HG03571 (cell line): Measurements from ENCODE around the gene GCH1.

ENCODE experiments used
- ATAC-seq: cut with Tn5 transposase; IDR thresholded peaks from one replicate; pipeline ENCODE4 v1.9.1; 2021; ENCODE audit not compliant: unreplicated experiment

The GCH1 gene

GRCh38 chr14:54829486-54830224 lies 73.0 kb downstream of the GCH1 start:
- no peak for ATAC-seq

GRCh38 chr14:54828037-54828436 lies 74.6 kb downstream of the GCH1 start:
- ATAC-seq = no peak

GRCh38 chr14:54823757-54824549 lies 78.7 kb downstream of the GCH1 start:
- no peak for ATAC-seq

GRCh38 chr14:54822685-54823084 lies 79.9 kb downstream of the GCH1 start:
- ATAC-seq = no peak

- ATAC-seq = no peak
Observed at GRCh38 chr14:54818201-54819133, 84.2 kb downstream of the GCH1 start.

- ATAC-seq = no peak
Observed at GRCh38 chr14:54817506-54817905, 85.1 kb downstream of the GCH1 start.

GRCh38 chr14:54816450-54816849 lies 86.2 kb downstream of the GCH1 start:
- ATAC-seq = no peak

GRCh38 chr14:54815515-54815914 lies 87.1 kb downstream of the GCH1 start:
- no peak for ATAC-seq

- no peak for ATAC-seq
Observed at GRCh38 chr14:54815016-54815415, 87.6 kb downstream of the GCH1 start.

- no peak for ATAC-seq
Observed at GRCh38 chr14:54814076-54814475, 88.5 kb downstream of the GCH1 start.

DNA sequence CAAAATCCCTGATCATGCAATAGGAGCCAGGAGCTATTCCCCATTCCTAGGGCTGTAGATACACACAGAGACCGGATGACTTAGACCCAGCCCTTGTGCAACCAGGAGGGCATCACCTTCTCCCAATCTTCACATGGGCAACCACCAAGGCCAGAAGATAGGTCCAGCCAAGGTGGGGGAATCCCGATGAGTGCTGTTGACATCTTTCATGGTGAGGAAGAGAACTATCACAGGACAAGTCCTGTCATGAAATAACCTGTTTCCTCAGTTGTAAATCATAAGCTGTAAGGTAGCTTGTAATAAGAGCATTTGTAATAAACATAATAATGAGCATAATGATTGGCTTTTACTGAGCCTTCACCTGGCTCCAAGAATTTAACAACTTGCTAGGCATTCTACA lies 89.5 kb downstream of the GCH1 start:
- no peak for ATAC-seq

DNA sequence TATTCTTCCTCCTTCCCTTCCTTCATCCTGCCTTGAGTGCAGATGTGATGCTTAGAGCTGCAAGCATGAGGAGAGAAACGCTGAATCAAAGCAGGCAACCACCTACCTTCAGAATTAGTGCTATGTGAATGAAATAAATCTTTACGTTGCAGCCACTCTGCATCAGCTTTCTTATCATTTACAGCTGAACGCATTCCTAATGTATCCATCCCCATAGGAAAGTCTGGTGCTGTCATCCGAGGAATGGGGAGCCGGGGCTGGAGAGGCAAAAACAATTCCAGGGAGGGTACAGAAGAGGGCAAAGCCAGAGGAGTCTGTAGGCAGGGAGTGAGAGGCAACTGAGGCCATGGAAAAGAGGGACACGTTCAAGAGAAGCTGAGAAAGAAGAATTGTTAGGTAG lies 90.0 kb downstream of the GCH1 start:
- no peak for ATAC-seq

DNA sequence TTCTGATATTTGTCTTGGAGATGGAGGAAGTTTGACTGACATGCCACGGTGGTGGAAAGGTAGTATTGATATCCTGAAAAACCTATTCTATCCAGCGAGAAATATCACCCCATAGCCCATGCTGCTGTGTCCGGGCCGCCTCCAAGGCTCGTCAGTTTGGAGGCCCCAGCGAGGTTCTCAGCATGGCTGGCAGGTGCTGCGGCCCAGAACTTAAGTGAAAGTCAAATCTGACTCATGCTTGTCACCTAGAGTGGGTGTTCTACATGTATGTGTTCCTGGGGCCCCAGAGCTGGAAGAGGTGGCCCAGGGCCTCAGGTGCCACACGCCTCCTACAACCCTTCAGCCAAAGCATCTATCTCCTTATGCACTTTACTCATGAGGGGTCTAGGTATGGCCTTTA lies 92.9 kb downstream of the GCH1 start:
- no peak for ATAC-seq

DNA sequence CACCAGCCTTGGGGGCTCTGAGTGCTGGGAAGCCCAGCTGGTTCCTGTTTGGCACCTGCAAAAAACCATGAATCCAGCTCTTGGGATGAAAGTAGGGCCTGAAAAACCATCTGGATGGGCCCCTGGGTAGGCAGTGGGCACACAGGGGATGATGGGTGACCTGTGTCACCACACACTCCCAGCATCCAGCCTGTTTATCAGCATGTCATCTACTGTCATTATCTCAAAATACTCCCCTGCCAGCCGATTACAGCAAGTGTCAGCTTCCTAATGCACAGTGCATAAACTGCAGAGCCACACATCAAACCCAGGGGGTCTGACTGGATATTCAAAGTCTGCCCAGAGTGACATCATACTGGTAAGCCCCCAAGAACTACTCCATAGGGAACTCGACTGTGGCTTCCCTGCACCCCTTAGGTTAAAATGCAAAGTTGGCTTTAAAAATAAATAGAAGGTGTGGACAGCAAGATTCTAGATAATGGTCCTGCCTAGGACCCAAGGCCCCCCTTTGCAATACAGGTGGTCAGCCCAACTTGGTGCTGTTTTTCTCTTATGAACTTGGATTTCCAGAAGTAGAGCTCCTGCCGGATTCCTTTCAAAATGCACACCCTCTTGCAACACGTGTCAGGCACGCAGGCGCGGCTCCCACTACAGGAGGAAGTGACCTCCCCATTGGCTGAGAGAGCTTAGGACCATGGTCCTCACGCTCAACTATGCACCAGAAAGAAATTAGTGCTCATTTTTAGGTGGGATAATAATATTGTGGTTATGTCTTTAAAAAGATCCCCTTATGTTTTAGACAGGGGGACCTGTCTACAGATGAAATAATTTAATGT lies 94.1 kb downstream of the GCH1 start:
- ATAC-seq = no peak

DNA sequence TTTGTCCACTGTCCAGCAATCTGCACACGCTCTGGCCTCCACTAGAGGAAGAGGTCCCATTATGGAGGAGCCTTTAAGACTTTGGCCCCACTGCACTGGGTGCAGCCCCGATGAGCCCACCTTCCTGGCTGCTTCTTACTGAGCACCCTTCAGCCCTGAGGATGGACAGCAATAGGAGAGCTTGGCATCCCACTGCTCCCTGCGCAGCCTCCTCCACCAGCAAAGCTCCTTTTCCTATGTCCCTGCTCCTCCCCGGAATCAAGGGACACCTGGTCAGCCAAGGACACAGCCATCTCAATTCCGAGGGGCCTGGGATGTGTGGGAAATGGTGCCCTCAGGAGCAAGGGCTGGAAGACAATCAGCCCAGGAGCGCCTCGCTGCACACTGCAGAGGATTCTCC lies 94.7 kb downstream of the GCH1 start:
- no peak for ATAC-seq

- ATAC-seq = no peak
Observed at GRCh38 chr14:54807428-54807827, 95.2 kb downstream of the GCH1 start.

DNA sequence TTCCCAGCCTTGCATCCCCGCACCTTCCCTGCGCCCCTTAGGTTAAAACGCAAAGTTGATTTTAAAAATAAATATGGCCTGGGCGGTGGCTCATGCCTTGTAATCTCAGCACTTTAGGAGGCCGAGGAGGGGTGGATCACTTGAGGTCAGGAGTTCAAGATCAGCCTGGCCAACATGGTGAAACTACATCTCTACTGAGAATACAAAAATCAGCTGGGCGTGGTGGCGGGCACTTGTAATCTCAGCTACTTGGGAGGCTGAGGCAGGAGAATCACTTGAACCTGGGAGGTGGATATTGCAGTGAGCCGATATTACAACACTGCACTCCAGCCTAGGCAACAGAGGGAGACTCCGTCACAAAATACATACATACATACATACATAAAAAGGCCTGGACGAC lies 96.0 kb downstream of the GCH1 start:
- no peak for ATAC-seq

- no peak for ATAC-seq
Observed at GRCh38 chr14:54805445-54806322, 96.9 kb downstream of the GCH1 start.

GRCh38 chr14:54805070-54805444 lies 97.6 kb downstream of the GCH1 start:
- no peak for ATAC-seq
